ENCODE measurements around the gene ITGB8. TPM values are rescaled to one million over a fixed set of nuclear protein-coding genes. Genes with fewer than 3 reads are reported as not detected.
"Not testable (repeated sequence)": the region's sequence is repeated elsewhere in the genome, so short reads cannot be mapped to it uniquely, and the experiment has no call there.

Gene ITGB8
- total RNA-seq, 1 donor from 2014 or later = 7.9 TPM

- Histone ChIP-seq H3K36me3 (peaks cover 6 to 7% of the 10 kb centered on the region in 2 donors), H3K27me3 (no peaks in the 10 kb centered on the region), H3K4me3 (no peak overlapping the region), H3K4me1 (no peaks in the 10 kb centered on the region), H3K9me3 (no peaks in the 10 kb centered on the region), H3K27ac (no peak overlapping the region)
- intact Hi-C loops (cut with DNase I) = no loop called here
- DNase-seq (ENCODE audit: low spot score in 2 of 2) = no peak
- no peak for TF ChIP-seq CTCF (IDR thresholded peaks at IDR 0.05)
Measured at GRCh38 chr7:20385126-20385525, 54.4 kb downstream of the ITGB8 start.

- H3K36me3 ChIP-seq = no peaks in the 10 kb centered on the region
- no peak overlapping the region for H3K4me3 ChIP-seq
- no peak overlapping the region for H3K27ac ChIP-seq
- no peak for DNase-seq (ENCODE audit: low spot score in 2 of 2)
- no peaks in the 10 kb centered on the region for H3K27me3 ChIP-seq
- H3K4me1 ChIP-seq = no peaks in the 10 kb centered on the region
- H3K9me3 ChIP-seq = no peaks in the 10 kb centered on the region
- no peak for TF ChIP-seq CTCF (IDR thresholded peaks at IDR 0.05)
- intact Hi-C loops (cut with DNase I) = no loop called here
Measured at GRCh38 chr7:20388084-20388483, 57.4 kb downstream of the ITGB8 start.

GRCh38 chr7:20389192-20389591 lies 58.5 kb downstream of the ITGB8 start:
- not testable (repeated sequence) for H3K4me3 ChIP-seq

GRCh38 chr7:20393021-20393610 lies 62.4 kb downstream of the ITGB8 start:
- H3K4me3 ChIP-seq = no peak overlapping the region
- no peak for DNase-seq (ENCODE audit: low spot score in 2 of 2)
- H3K27ac ChIP-seq = no peak overlapping the region
- no peaks in the 10 kb centered on the region for H3K9me3 ChIP-seq
- H3K36me3 ChIP-seq = no peaks in the 10 kb centered on the region
- no peaks in the 10 kb centered on the region for H3K4me1 ChIP-seq
- no peaks in the 10 kb centered on the region for H3K27me3 ChIP-seq
- no peak for TF ChIP-seq CTCF (IDR thresholded peaks at IDR 0.05)
- intact Hi-C loops (cut with DNase I) = no loop called here

More at GRCh38 chr7:20389192-20389591, 58.5 kb downstream of the ITGB8 start:
- H3K27me3 ChIP-seq; H3K4me1 ChIP-seq; intact Hi-C loops (cut with DNase I); H3K36me3 ChIP-seq; H3K9me3 ChIP-seq; DNase-seq (ENCODE audit: low spot score in 2 of 2); H3K27ac ChIP-seq: not testable (repeated sequence)

GRCh38 chr7:20393616-20394015 lies 62.9 kb downstream of the ITGB8 start:
- no peak overlapping the region for H3K4me3 ChIP-seq
- no peaks in the 10 kb centered on the region for H3K4me1 ChIP-seq
- DNase-seq (ENCODE audit: low spot score in 2 of 2) = no peak
- no peaks in the 10 kb centered on the region for H3K27me3 ChIP-seq
- intact Hi-C loops (cut with DNase I) = no loop called here
- H3K36me3 ChIP-seq = no peaks in the 10 kb centered on the region
- TF ChIP-seq CTCF (IDR thresholded peaks at IDR 0.05) = no peak
- no peak overlapping the region for H3K27ac ChIP-seq
- no peaks in the 10 kb centered on the region for H3K9me3 ChIP-seq

GRCh38 chr7:20394284-20394683 lies 63.6 kb downstream of the ITGB8 start:
- no peaks in the 10 kb centered on the region for H3K9me3 ChIP-seq
- no peak overlapping the region for H3K4me3 ChIP-seq
- DNase-seq (ENCODE audit: low spot score in 2 of 2) = no peak
- no peaks in the 10 kb centered on the region for H3K4me1 ChIP-seq
- H3K27me3 ChIP-seq = no peaks in the 10 kb centered on the region
- no peak for TF ChIP-seq CTCF (IDR thresholded peaks at IDR 0.05)
- no peaks in the 10 kb centered on the region for H3K36me3 ChIP-seq
- H3K27ac ChIP-seq = no peak overlapping the region
- intact Hi-C loops (cut with DNase I) = no loop called here

Measured in ascending aorta (tissue), 2 donors.